Measurements from ENCODE around the gene SAMM50. TPM values are rescaled to one million over a fixed set of nuclear protein-coding genes. Genes with fewer than 3 reads are reported as not detected.

The SAMM50 gene
- total and polyA plus RNA-seq, 4 experiments from 2014 or later: 33.3 to 72.1 (median 52.6) TPM

- CTCF ChIA-PET (ENCODE audit: partially characterized antibody): no interaction called here
- Histone ChIP-seq H3K27ac (ENCODE audit: low read depth, low read length) (no peak overlapping the region), H3K36me3 (ENCODE audit: insufficient read depth, low read length) (no peaks in the 10 kb centered on the region), H3K9me3 (ENCODE audit: control insufficient read depth in 1 of 2, low read length in 2 of 2) (no peaks in the 10 kb centered on the region), H3K4me3 (ENCODE audit: low read length in 2 of 2) (no peak overlapping the region), H3K27me3 (ENCODE audit: insufficient read depth, low read length) (peaks cover 11% of the 10 kb centered on the region), H3K4me1 (ENCODE audit: insufficient read depth, low read length) (no peaks in the 10 kb centered on the region)
- Mint-ChIP-seq H3K9me3 (no peaks in the 10 kb centered on the region), H3K4me1 (peaks cover 3 to 14% (median 7%) of the 10 kb centered on the region in 4 donors), H3K27me3 (peaks cover 13 to 15% of the 10 kb centered on the region in 2 donors), H3K36me3 (peaks cover 0 to 1% of the 10 kb centered on the region in 2 donors), H3K27ac (no peak overlapping the region), H3K4me3 (no peak overlapping the region)
- no peak for DNase-seq
- intact Hi-C loops (cut with micrococcal nuclease): no loop called here
- POLR2A ChIA-PET (ENCODE audit: partially characterized antibody): no interaction called here
These were observed 28.9 kb upstream of the SAMM50 start for GRCh38 chr22:43926349-43926710.

- H3K4me3 ChIP-seq (ENCODE audit: low read length in 2 of 2): no peak overlapping the region
- no peaks in the 10 kb centered on the region for H3K9me3 Mint-ChIP-seq
- H3K27me3 ChIP-seq (ENCODE audit: insufficient read depth, low read length): peaks cover 11% of the 10 kb centered on the region
- H3K4me1 Mint-ChIP-seq: peaks cover 0 to 8% (median 1%) of the 10 kb centered on the region in 4 donors
- ChIA-PET POLR2A (ENCODE audit: partially characterized antibody) (no interaction called here), CTCF (ENCODE audit: partially characterized antibody) (no interaction called here)
- H3K36me3 ChIP-seq (ENCODE audit: insufficient read depth, low read length): no peaks in the 10 kb centered on the region
- peaks cover 11 to 13% of the 10 kb centered on the region in 2 donors for H3K27me3 Mint-ChIP-seq
- H3K36me3 Mint-ChIP-seq: no peaks in the 10 kb centered on the region
- H3K27ac Mint-ChIP-seq: peak overlapping the region in 1 of 7 donors; percentile 49
- H3K9me3 ChIP-seq (ENCODE audit: control insufficient read depth in 1 of 2, low read length in 2 of 2): no peaks in the 10 kb centered on the region
- no peak overlapping the region for H3K27ac ChIP-seq (ENCODE audit: low read depth, low read length)
- intact Hi-C loops (cut with micrococcal nuclease): no loop called here
- H3K4me3 Mint-ChIP-seq: peak overlapping the region in 1 of 8 donors; percentile 9
- DNase-seq: no peak
- no peaks in the 10 kb centered on the region for H3K4me1 ChIP-seq (ENCODE audit: insufficient read depth, low read length)
These were observed 26.8 kb upstream of the SAMM50 start for GRCh38 chr22:43928468-43928867.

- CTCF ChIA-PET (ENCODE audit: partially characterized antibody): no interaction called here
- POLR2A ChIA-PET (ENCODE audit: partially characterized antibody): no interaction called here
- Histone ChIP-seq H3K4me1 (ENCODE audit: insufficient read depth, low read length) (no peaks in the 10 kb centered on the region), H3K4me3 (ENCODE audit: low read length in 2 of 2) (no peak overlapping the region), H3K36me3 (ENCODE audit: insufficient read depth, low read length) (no peaks in the 10 kb centered on the region), H3K27ac (ENCODE audit: low read depth, low read length) (no peak overlapping the region), H3K27me3 (ENCODE audit: insufficient read depth, low read length) (peaks cover 11% of the 10 kb centered on the region), H3K9me3 (ENCODE audit: control insufficient read depth in 1 of 2, low read length in 2 of 2) (no peaks in the 10 kb centered on the region)
- no peak for DNase-seq
- Mint-ChIP-seq H3K27me3 (peaks cover 11 to 16% of the 10 kb centered on the region in 2 donors), H3K27ac (no peak overlapping the region), H3K36me3 (no peaks in the 10 kb centered on the region), H3K9me3 (no peaks in the 10 kb centered on the region), H3K4me3 (no peak overlapping the region), H3K4me1 (peaks cover 0 to 6% (median 1%) of the 10 kb centered on the region in 4 donors)
- intact Hi-C loops (cut with micrococcal nuclease): no loop called here
These were observed 26.3 kb upstream of the SAMM50 start for GRCh38 chr22:43928908-43929307.

GRCh38 chr22:43931771-43932170 lies 23.5 kb upstream of the SAMM50 start:
- H3K27me3 ChIP-seq (ENCODE audit: insufficient read depth, low read length): no peaks in the 10 kb centered on the region
- no peaks in the 10 kb centered on the region for H3K9me3 ChIP-seq (ENCODE audit: control insufficient read depth in 1 of 2, low read length in 2 of 2)
- Mint-ChIP-seq H3K27ac (no peak overlapping the region), H3K4me1 (no peaks in the 10 kb centered on the region), H3K27me3 (peaks cover 7 to 28% of the 10 kb centered on the region in 2 donors), H3K9me3 (no peaks in the 10 kb centered on the region), H3K36me3 (no peaks in the 10 kb centered on the region), H3K4me3 (no peak overlapping the region)
- H3K4me3 ChIP-seq (ENCODE audit: low read length in 2 of 2): no peak overlapping the region
- no peaks in the 10 kb centered on the region for H3K36me3 ChIP-seq (ENCODE audit: insufficient read depth, low read length)
- CTCF ChIA-PET (ENCODE audit: partially characterized antibody): interaction anchor here (1.7 kb wide), 1 partner anchor 14 kb away, joined by 4 read pairs; no protein-coding TSS in a partner anchor
- intact Hi-C loops (cut with micrococcal nuclease): no loop called here
- H3K27ac ChIP-seq (ENCODE audit: low read depth, low read length): no peak overlapping the region
- no peaks in the 10 kb centered on the region for H3K4me1 ChIP-seq (ENCODE audit: insufficient read depth, low read length)
- no peak for DNase-seq
- POLR2A ChIA-PET (ENCODE audit: partially characterized antibody): no interaction called here

GRCh38 chr22:43941449-43941848 lies 13.8 kb upstream of the SAMM50 start:
- H3K4me3 ChIP-seq (ENCODE audit: low read length in 2 of 2): no peak overlapping the region
- DNase-seq: no peak
- no peaks in the 10 kb centered on the region for H3K9me3 ChIP-seq (ENCODE audit: control insufficient read depth in 1 of 2, low read length in 2 of 2)
- H3K27me3 Mint-ChIP-seq: peaks cover 0 to 11% of the 10 kb centered on the region in 2 donors
- H3K4me3 Mint-ChIP-seq: no peak overlapping the region
- H3K4me1 ChIP-seq (ENCODE audit: insufficient read depth, low read length): no peaks in the 10 kb centered on the region
- H3K4me1 Mint-ChIP-seq: no peaks in the 10 kb centered on the region
- no peaks in the 10 kb centered on the region for H3K36me3 Mint-ChIP-seq
- peaks cover 0 to 8% (median 0%) of the 10 kb centered on the region in 8 donors for H3K9me3 Mint-ChIP-seq
- no peaks in the 10 kb centered on the region for H3K27me3 ChIP-seq (ENCODE audit: insufficient read depth, low read length)
- no peak overlapping the region for H3K27ac ChIP-seq (ENCODE audit: low read depth, low read length)
- no peak overlapping the region for H3K27ac Mint-ChIP-seq
- ChIA-PET CTCF (ENCODE audit: partially characterized antibody) (interaction anchor here (1.5 kb wide), 1 partner anchor 52 kb away, joined by 3 read pairs; no protein-coding TSS in a partner anchor), POLR2A (ENCODE audit: partially characterized antibody) (no interaction called here)
- intact Hi-C loops (cut with micrococcal nuclease): no loop called here
- H3K36me3 ChIP-seq (ENCODE audit: insufficient read depth, low read length): no peaks in the 10 kb centered on the region

GRCh38 chr22:43944670-43945430 lies 10.4 kb upstream of the SAMM50 start:
- H3K9me3 ChIP-seq (ENCODE audit: control insufficient read depth in 1 of 2, low read length in 2 of 2): no peaks in the 10 kb centered on the region
- no peak overlapping the region for H3K4me3 ChIP-seq (ENCODE audit: low read length in 2 of 2)
- Mint-ChIP-seq H3K9me3 (peaks cover 0 to 8% (median 0%) of the 10 kb centered on the region in 8 donors), H3K36me3 (no peaks in the 10 kb centered on the region), H3K27me3 (peaks cover 0 to 11% of the 10 kb centered on the region in 2 donors), H3K4me3 (no peak overlapping the region), H3K27ac (no peak overlapping the region), H3K4me1 (no peaks in the 10 kb centered on the region)
- intact Hi-C loops (cut with micrococcal nuclease): loop anchor here (5.0 kb wide), 1 partner anchor 558 kb away; no protein-coding TSS in a partner anchor
- H3K27me3 ChIP-seq (ENCODE audit: insufficient read depth, low read length): no peaks in the 10 kb centered on the region
- POLR2A ChIA-PET (ENCODE audit: partially characterized antibody): interaction anchor here (0.9 to 2.0 kb wide), 2 partner anchors 10 kb away, joined by 3 to 7 read pairs; partner anchors contain the start of gene SAMM50
- no peaks in the 10 kb centered on the region for H3K4me1 ChIP-seq (ENCODE audit: insufficient read depth, low read length)
- no peak overlapping the region for H3K27ac ChIP-seq (ENCODE audit: low read depth, low read length)
- no peak for DNase-seq
- CTCF ChIA-PET (ENCODE audit: partially characterized antibody): interaction anchor here (1.4 to 2.3 kb wide), 4 partner anchors 10 to 752 kb away, joined by 3 to 12 read pairs (median 6); partner anchors contain the start of gene SAMM50
- no peaks in the 10 kb centered on the region for H3K36me3 ChIP-seq (ENCODE audit: insufficient read depth, low read length)

- peak; percentile 35 to 65 (median 44) for DNase-seq
- Histone ChIP-seq H3K4me1 (ENCODE audit: insufficient read depth, low read length) (no peaks in the 10 kb centered on the region), H3K9me3 (ENCODE audit: control insufficient read depth in 1 of 2, low read length in 2 of 2) (no peaks in the 10 kb centered on the region), H3K4me3 (ENCODE audit: low read length in 2 of 2) (no peak overlapping the region), H3K27me3 (ENCODE audit: insufficient read depth, low read length) (no peaks in the 10 kb centered on the region), H3K27ac (ENCODE audit: low read depth, low read length) (no peak overlapping the region), H3K36me3 (ENCODE audit: insufficient read depth, low read length) (no peaks in the 10 kb centered on the region)
- ChIA-PET POLR2A (ENCODE audit: partially characterized antibody) (interaction anchor here (2.0 kb wide), 1 partner anchor 9 kb away, joined by 7 read pairs; the partner anchor contains the start of gene SAMM50), CTCF (ENCODE audit: partially characterized antibody) (interaction anchor here (0.7 to 2.3 kb wide), 10 partner anchors 9 to 751 kb away, joined by 3 to 12 read pairs (median 4); partner anchors contain the start of gene SAMM50)
- Mint-ChIP-seq H3K4me1 (no peaks in the 10 kb centered on the region), H3K27me3 (peaks cover 0 to 11% of the 10 kb centered on the region in 2 donors), H3K9me3 (peaks cover 0 to 8% (median 0%) of the 10 kb centered on the region in 8 donors), H3K4me3 (no peak overlapping the region), H3K36me3 (no peaks in the 10 kb centered on the region), H3K27ac (peak overlapping the region in 1 of 7 donors; percentile 48)
- intact Hi-C loops (cut with micrococcal nuclease): loop anchor here (5.0 kb wide), 1 partner anchor 559 kb away; no protein-coding TSS in a partner anchor
These were observed 9.4 kb upstream of the SAMM50 start for GRCh38 chr22:43945632-43946383.

All from CD4-positive, alpha-beta memory T cell (primary cell).